Neuronal stem cell (in vitro differentiated cells): ENCODE data around the gene FKBP15.

Source experiments
- DNase-seq: peaks from one replicate; pipeline ENCODE4 v3.0.0-alpha.2; 2013; ENCODE audit warnings: low spot score
- H2AFZ ChIP-seq: one replicate; pipeline ENCODE4 v1.6.1; 2013; ENCODE audit warnings: mild to moderate bottlenecking, low read length, inconsistent platforms
- H2AK5ac ChIP-seq: 2 replicates; pipeline ENCODE4 v1.6.1; 2013; ENCODE audit warnings: low read depth, mild to moderate bottlenecking, inconsistent platforms, low read length, moderate library complexity, mixed read lengths
- H2BK120ac ChIP-seq: 2 replicates; pipeline ENCODE4 v1.6.1; 2013; ENCODE audit warnings: low read depth, mild to moderate bottlenecking, inconsistent platforms, low read length, moderate library complexity, mixed read lengths
- H2BK12ac ChIP-seq: one replicate; pipeline ENCODE4 v1.6.1; 2013; ENCODE audit warnings: low read length, inconsistent platforms
- H2BK15ac ChIP-seq: 2 replicates; pipeline ENCODE4 v1.6.1; 2013; ENCODE audit warnings: mild to moderate bottlenecking, low read length, inconsistent platforms, mixed read lengths
- H2BK5ac ChIP-seq: one replicate; pipeline ENCODE4 v1.6.1; 2013; ENCODE audit warnings: inconsistent platforms, mild to moderate bottlenecking, low read length, moderate library complexity
- H3K14ac ChIP-seq: one replicate; pipeline ENCODE4 v1.6.1; 2013; ENCODE audit warnings: low read length, inconsistent platforms
- H3K18ac ChIP-seq: 2 replicates; pipeline ENCODE4 v1.6.1; 2013; ENCODE audit warnings: low read length, inconsistent platforms
- H3K23ac ChIP-seq: 2 replicates; pipeline ENCODE4 v1.6.1; 2013; ENCODE audit warnings: low read depth, mild to moderate bottlenecking, mixed read lengths, low read length, inconsistent platforms; ENCODE audit not compliant: poor library complexity
- H3K27ac ChIP-seq: replicated peaks from 3 replicates; pipeline ENCODE4 v1.5.1; 2013; ENCODE audit warnings: low read length, inconsistent platforms
- H3K27me3 ChIP-seq, 3 experiments: 2 replicates each; pipeline ENCODE4 v1.6.1; 2013; ENCODE audit warnings: low read length in 3 of 3, mild to moderate bottlenecking in 2 of 3, inconsistent platforms in 1 of 3, low read depth in 1 of 3, mixed read lengths in 1 of 3, moderate library complexity in 1 of 3; ENCODE audit not compliant: control insufficient read depth in 3 of 3, insufficient read depth in 3 of 3
- H3K36me3 ChIP-seq, 2 donors: replicated peaks in 1 of 2; 2 replicates each; pipeline ENCODE4 v1.6.1; 2013; ENCODE audit warnings: low read length in 2 of 2; ENCODE audit not compliant: control insufficient read depth in 2 of 2, insufficient read depth in 2 of 2
- H3K4ac ChIP-seq: 2 replicates; pipeline ENCODE4 v1.6.1; 2013; ENCODE audit warnings: inconsistent platforms, mild to moderate bottlenecking, low read length, moderate library complexity
- H3K4me1 ChIP-seq, 2 donors: 1 replicate in 1 of 2; 2 replicates in 1 of 2; pipeline ENCODE4 v1.6.1; 2013; ENCODE audit warnings: low read length in 2 of 2, low read depth in 1 of 2; ENCODE audit not compliant: control insufficient read depth in 2 of 2, insufficient read depth in 1 of 2
- H3K4me2 ChIP-seq: one replicate; pipeline ENCODE4 v1.6.1; 2013; ENCODE audit warnings: mild to moderate bottlenecking, low read length, inconsistent platforms; ENCODE audit not compliant: insufficient read depth, poor library complexity, severe bottlenecking
- H3K4me3 ChIP-seq, 2 donors: 2 replicates each; pipeline ENCODE4 v1.5.1; 2013; ENCODE audit warnings: low read length in 2 of 2, mild to moderate bottlenecking in 2 of 2, inconsistent platforms in 1 of 2, moderate library complexity in 1 of 2
- H3K79me1 ChIP-seq: one replicate; pipeline ENCODE4 v1.6.1; 2013; ENCODE audit warnings: low read depth, mild to moderate bottlenecking, inconsistent platforms, low read length, moderate library complexity
- H3K9ac ChIP-seq: one replicate; pipeline ENCODE4 v1.6.1; 2013; ENCODE audit warnings: mild to moderate bottlenecking, low read depth, low read length, inconsistent platforms; ENCODE audit not compliant: poor library complexity
- H3K9me3 ChIP-seq, 2 donors: replicated peaks in 1 of 2; 2 replicates each; pipeline versions ENCODE3 to v1.6.1; 2013; ENCODE audit warnings: low read length in 2 of 2, mild to moderate bottlenecking in 2 of 2, inconsistent platforms in 1 of 2, low read depth in 1 of 2, mixed read lengths in 1 of 2, moderate library complexity in 1 of 2; ENCODE audit not compliant: control insufficient read depth in 2 of 2, insufficient read depth in 1 of 2
- H4K8ac ChIP-seq: one replicate; pipeline ENCODE4 v1.6.1; 2013; ENCODE audit warnings: low read depth, mild to moderate bottlenecking, inconsistent platforms, low read length, moderate library complexity
- H4K91ac ChIP-seq: one replicate; pipeline ENCODE4 v1.6.1; 2013; ENCODE audit warnings: low read length, low read depth, mild to moderate bottlenecking, inconsistent platforms; ENCODE audit not compliant: poor library complexity
- WGBS, 2 donors: extraction: QIAGEN DNeasy Blood & Tissue Kit; methylation state at CpG; one replicate each; pipeline ENCODE4 v1.1.7; 2013; ENCODE audit warnings: missing lambda C conversion rate in 2 of 2, mixed read lengths in 1 of 2; ENCODE audit not compliant: insufficient read length in 2 of 2, insufficient replicate concordance in 1 of 2; ENCODE audit errors: extremely low coverage in 2 of 2; 5-methylcytosine and 5-hydroxymethylcytosine counted together

The FKBP15 gene

DNA sequence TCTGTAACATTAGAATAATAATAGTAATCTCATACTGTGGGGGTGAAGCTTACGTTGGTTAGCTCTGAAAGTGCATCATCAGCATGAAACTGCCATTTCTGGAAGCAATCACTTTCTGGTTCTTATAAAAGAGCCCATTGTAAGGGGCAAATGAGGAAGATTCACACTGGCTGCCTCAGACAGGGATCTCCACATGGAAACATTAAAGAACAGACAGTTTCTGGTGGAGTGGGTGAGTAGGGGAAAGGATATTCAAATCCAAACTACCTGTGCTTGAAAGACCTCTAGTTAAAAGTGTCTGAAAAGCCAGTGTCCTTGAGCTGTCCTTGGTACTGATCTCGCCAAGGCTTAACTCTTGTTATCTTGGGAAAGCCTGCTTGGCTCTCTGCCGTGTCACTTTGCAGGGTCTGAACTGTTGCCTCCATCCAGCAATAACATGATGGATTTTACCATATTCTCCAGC is 89.4 kb downstream of the FKBP15 start:
- no peak overlapping the region for H2BK15ac ChIP-seq
- H3K14ac ChIP-seq = no peak overlapping the region
- H3K4me3 ChIP-seq = no peak overlapping the region
- no peak overlapping the region for H3K23ac ChIP-seq
- no peak overlapping the region for H2AFZ ChIP-seq
- no peak overlapping the region for H3K27ac ChIP-seq
- H2BK5ac ChIP-seq = no peak overlapping the region
- H2BK120ac ChIP-seq = no peak overlapping the region
- H4K91ac ChIP-seq = no peak overlapping the region
- H3K18ac ChIP-seq = no peak overlapping the region
- peaks cover 0 to 3% of the 10 kb centered on the region in 2 donors for H3K9me3 ChIP-seq
- DNase-seq = no peak
- WGBS, 2 donors = no CpG with 5 or more reads among the region's 3 CpGs
- no peak overlapping the region for H2AK5ac ChIP-seq
- H3K4ac ChIP-seq = no peak overlapping the region
- H4K8ac ChIP-seq = no peak overlapping the region
- no peak overlapping the region for H2BK12ac ChIP-seq
- no peaks in the 10 kb centered on the region for H3K79me1 ChIP-seq
- H3K4me1 ChIP-seq = no peaks in the 10 kb centered on the region
- no peaks in the 10 kb centered on the region for H3K27me3 ChIP-seq
- H3K4me2 ChIP-seq = no peak overlapping the region
- H3K36me3 ChIP-seq = no peaks in the 10 kb centered on the region
- H3K9ac ChIP-seq = no peak overlapping the region

DNA sequence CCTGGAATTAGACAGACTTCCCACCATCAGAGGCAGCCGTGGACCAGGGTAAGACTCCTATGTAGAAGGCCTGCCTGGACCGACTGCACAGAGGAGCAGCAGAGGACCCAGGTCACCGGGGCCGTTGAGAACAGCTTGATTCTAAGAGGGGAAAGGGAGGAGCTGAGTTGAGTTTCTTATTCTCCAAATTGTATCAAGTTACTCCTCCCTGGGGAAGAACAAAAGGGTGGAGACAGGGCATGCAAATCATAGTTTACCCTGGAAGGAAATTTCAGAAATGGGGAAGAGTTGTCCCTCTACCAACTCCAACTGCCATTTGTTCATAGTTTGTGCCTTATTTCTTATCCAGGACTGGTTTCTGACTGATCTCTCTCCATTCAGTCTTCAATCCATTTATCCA is 91.2 kb downstream of the FKBP15 start:
- H3K27me3 ChIP-seq = no peaks in the 10 kb centered on the region
- WGBS, 2 donors = no CpG with 5 or more reads among the region's 4 CpGs
- no peak overlapping the region for H4K91ac ChIP-seq
- H3K27ac ChIP-seq = no peak overlapping the region
- no peaks in the 10 kb centered on the region for H3K79me1 ChIP-seq
- H2BK15ac ChIP-seq = no peak overlapping the region
- H2BK5ac ChIP-seq = no peak overlapping the region
- no peak overlapping the region for H2AFZ ChIP-seq
- H3K4me3 ChIP-seq = no peak overlapping the region
- no peak for DNase-seq
- H3K14ac ChIP-seq = no peak overlapping the region
- no peak overlapping the region for H3K4me2 ChIP-seq
- H3K9ac ChIP-seq = no peak overlapping the region
- H3K4ac ChIP-seq = no peak overlapping the region
- no peak overlapping the region for H2BK12ac ChIP-seq
- H3K23ac ChIP-seq = no peak overlapping the region
- no peak overlapping the region for H4K8ac ChIP-seq
- H3K18ac ChIP-seq = no peak overlapping the region
- no peaks in the 10 kb centered on the region for H3K36me3 ChIP-seq
- H3K4me1 ChIP-seq = no peaks in the 10 kb centered on the region
- no peak overlapping the region for H2AK5ac ChIP-seq
- no peak overlapping the region for H2BK120ac ChIP-seq
- H3K9me3 ChIP-seq = peaks cover 0 to 3% of the 10 kb centered on the region in 2 donors

DNA sequence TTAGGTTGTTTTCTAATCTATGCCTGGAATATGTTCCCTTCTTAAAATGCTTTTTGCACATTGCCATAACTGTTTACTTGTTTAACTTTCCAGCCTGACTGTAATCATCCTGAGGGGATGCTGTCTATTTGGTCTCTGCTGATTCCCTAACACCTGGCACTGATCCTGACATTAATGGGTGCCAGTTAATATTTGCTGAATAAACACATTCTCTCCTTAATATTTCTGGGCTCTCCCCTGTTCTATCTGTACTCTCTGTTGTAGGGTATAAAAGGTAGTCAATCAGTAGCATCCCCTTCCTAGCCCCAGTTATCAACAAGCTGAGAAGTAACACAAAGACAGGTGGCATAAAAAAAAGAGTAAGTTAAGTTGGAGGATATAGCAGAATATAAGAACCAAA is 91.6 kb downstream of the FKBP15 start:
- no peak overlapping the region for H3K23ac ChIP-seq

DNA sequence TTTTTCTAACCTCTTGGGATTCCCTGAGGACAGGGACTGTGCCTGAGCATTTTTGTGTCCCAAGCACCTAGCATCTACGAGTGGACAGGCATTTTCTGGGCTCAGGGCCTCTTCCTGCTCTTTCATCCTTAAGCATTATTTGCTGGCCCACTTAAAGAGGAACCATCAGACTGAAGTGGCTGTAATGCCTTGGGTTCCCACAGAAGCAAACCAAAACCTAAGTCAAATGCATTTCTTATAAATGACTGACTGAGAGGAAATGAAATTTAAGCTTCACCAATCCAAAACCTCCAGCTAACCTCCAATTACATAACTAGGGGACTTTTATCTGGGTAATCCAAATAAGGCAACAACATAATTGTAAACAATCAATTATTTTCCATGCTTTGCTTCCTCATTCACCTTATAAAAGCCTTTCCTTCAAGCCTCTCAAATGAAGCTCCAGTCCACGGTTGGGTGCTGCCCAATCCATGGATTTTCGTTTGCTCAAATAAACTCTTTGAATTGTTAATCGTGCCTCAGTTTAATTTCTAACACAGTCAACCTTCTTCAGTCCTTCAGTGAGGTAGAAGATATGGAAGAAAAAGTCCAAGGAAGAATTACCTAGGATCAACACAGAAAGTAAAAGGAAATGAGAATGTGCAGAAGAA is 95.6 kb downstream of the FKBP15 start:
- H3K27ac ChIP-seq = no peak overlapping the region
- H3K36me3 ChIP-seq = no peaks in the 10 kb centered on the region
- H2BK5ac ChIP-seq = no peak overlapping the region
- H2BK15ac ChIP-seq = no peak overlapping the region
- peaks cover 0 to 4% of the 10 kb centered on the region in 2 donors for H3K9me3 ChIP-seq
- no peak overlapping the region for H3K23ac ChIP-seq
- H2AFZ ChIP-seq = no peak overlapping the region
- no peak overlapping the region for H2AK5ac ChIP-seq
- no peak overlapping the region for H4K91ac ChIP-seq
- H3K4me3 ChIP-seq = no peak overlapping the region
- whole genome bisulfite sequencing, 2 donors = no CpG with 5 or more reads among the region's 4 CpGs
- H2BK120ac ChIP-seq = no peak overlapping the region
- H4K8ac ChIP-seq = no peak overlapping the region
- no peak overlapping the region for H3K4ac ChIP-seq
- DNase-seq = no peak
- no peak overlapping the region for H3K9ac ChIP-seq
- no peak overlapping the region for H3K4me2 ChIP-seq
- H3K27me3 ChIP-seq = peaks cover 0 to 2% (median 2%) of the 10 kb centered on the region in 3 experiments
- no peak overlapping the region for H3K18ac ChIP-seq
- H2BK12ac ChIP-seq = no peak overlapping the region
- no peak overlapping the region for H3K14ac ChIP-seq
- H3K79me1 ChIP-seq = no peaks in the 10 kb centered on the region
- H3K4me1 ChIP-seq = no peaks in the 10 kb centered on the region

More for the DNA sequence above, 91.6 kb downstream of the FKBP15 start:
- no peak overlapping the region for H2AK5ac ChIP-seq
- no peaks in the 10 kb centered on the region for H3K79me1 ChIP-seq
- no peak overlapping the region for H3K27ac ChIP-seq
- no peaks in the 10 kb centered on the region for H3K4me1 ChIP-seq
- H3K18ac ChIP-seq = no peak overlapping the region
- no peak overlapping the region for H2BK5ac ChIP-seq
- H3K9ac ChIP-seq = no peak overlapping the region
- DNase-seq = no peak
- no peak overlapping the region for H2BK15ac ChIP-seq
- no peak overlapping the region for H3K4me3 ChIP-seq
- no peak overlapping the region for H2BK12ac ChIP-seq
- H4K8ac ChIP-seq = no peak overlapping the region
- no peak overlapping the region for H2AFZ ChIP-seq
- no peak overlapping the region for H4K91ac ChIP-seq
- H3K9me3 ChIP-seq = peaks cover 0 to 3% of the 10 kb centered on the region in 2 donors
- no peak overlapping the region for H2BK120ac ChIP-seq
- H3K4me2 ChIP-seq = no peak overlapping the region
- H3K14ac ChIP-seq = no peak overlapping the region
- no peak overlapping the region for H3K4ac ChIP-seq
- no peaks in the 10 kb centered on the region for H3K27me3 ChIP-seq
- no peaks in the 10 kb centered on the region for H3K36me3 ChIP-seq
